HepG2 (cell line): ENCODE measurements around the gene UTS2R. TPM values are rescaled to one million over a fixed set of nuclear protein-coding genes. Genes with fewer than 3 reads are reported as not detected.
A peak's percentile ranks its signal among the peaks of the same experiment; 100 is the strongest.

Experiments used
- CENPT ChIP-seq: sonication (generic); formaldehyde crosslinking; IDR thresholded peaks from 2 replicates; pipeline ENCODE4 v1.8.0; 2022; ENCODE audit warnings: low read depth, mild to moderate bottlenecking, moderate library complexity, missing genetic modification reagents
- DNMT1 ChIP-seq: sonication (generic); formaldehyde crosslinking; IDR thresholded peaks from 2 replicates; pipeline ENCODE4 v1.5.1; 2020; ENCODE audit warnings: mild to moderate bottlenecking, missing genetic modification reagents
- FOXP1 ChIP-seq, 2 experiments: fragments of 450-650 bp in 1 of 2; IDR thresholded peaks; 2 replicates each; pipeline ENCODE4 v1.6.1; 2017 to 2018; ENCODE audit warnings: antibody characterized with exemption in 1 of 2
- KDM3A ChIP-seq: IDR thresholded peaks from 2 replicates; pipeline ENCODE4 v1.6.1; 2018; ENCODE audit warnings: low read depth, missing compliant biosample characterization
- SRSF9 ChIP-seq: fragments of 200-400 bp; formaldehyde crosslinking; IDR thresholded peaks from 2 replicates; pipeline ENCODE4 v1.6.1; 2018; ENCODE audit warnings: borderline replicate concordance, mild to moderate bottlenecking, low read depth, low read length; ENCODE audit not compliant: insufficient read depth, poor library complexity, severe bottlenecking
- ZBTB20 ChIP-seq: sonication (generic); formaldehyde crosslinking; IDR thresholded peaks from 2 replicates; pipeline ENCODE4 v1.8.1; 2023; ENCODE audit warnings: missing genetic modification reagents, low read depth, mild to moderate bottlenecking, borderline replicate concordance
- ZFP36 ChIP-seq: fragments of 150-350 bp; IDR thresholded peaks from 2 replicates; pipeline ENCODE4 v1.6.1; 2018; ENCODE audit warnings: borderline replicate concordance, low read length, low read depth; ENCODE audit not compliant: partially characterized antibody
- ZFP62 ChIP-seq: sonication (generic); formaldehyde crosslinking; IDR thresholded peaks from 2 replicates; pipeline ENCODE4 v1.4.0; 2020; ENCODE audit warnings: missing genetic modification reagents
- ZFP82 ChIP-seq: sonication (generic); formaldehyde crosslinking; IDR thresholded peaks from 2 replicates; pipeline ENCODE4 v1.5.1; 2020; ENCODE audit warnings: mild to moderate bottlenecking, missing genetic modification reagents, borderline replicate concordance
- ZMYM4 ChIP-seq: sonication (generic); formaldehyde crosslinking; IDR thresholded peaks from 2 replicates; pipeline ENCODE4 v1.8.1; 2023; ENCODE audit warnings: mild to moderate bottlenecking, missing genetic modification reagents
- ZNF253 ChIP-seq: sonication (generic); formaldehyde crosslinking; IDR thresholded peaks from 2 replicates; pipeline ENCODE4 v1.8.0; 2022; ENCODE audit warnings: mild to moderate bottlenecking, missing genetic modification reagents, borderline replicate concordance
- ZNF432 ChIP-seq: sonication (generic); formaldehyde crosslinking; IDR thresholded peaks from 2 replicates; pipeline ENCODE4 v1.5.0; 2020; ENCODE audit warnings: missing genetic modification reagents, mild to moderate bottlenecking, borderline replicate concordance
- ZNF503 ChIP-seq: sonication (generic); formaldehyde crosslinking; IDR thresholded peaks from 2 replicates; pipeline ENCODE4 v1.4.0; 2020; ENCODE audit warnings: missing genetic modification reagents
- ZNF550 ChIP-seq: sonication (generic); formaldehyde crosslinking; IDR thresholded peaks from 2 replicates; pipeline ENCODE4 v1.4.0; 2020; ENCODE audit warnings: mild to moderate bottlenecking, missing genetic modification reagents, borderline replicate concordance
- ZNF703 ChIP-seq: sonication (generic); formaldehyde crosslinking; IDR thresholded peaks from 2 replicates; pipeline ENCODE4 v1.5.1; 2020; ENCODE audit warnings: missing genetic modification reagents, mild to moderate bottlenecking, moderate library complexity, borderline replicate concordance
- ZNF761 ChIP-seq: sonication (generic); formaldehyde crosslinking; conservative IDR thresholded peaks from 2 replicates; pipeline ENCODE4 v1.4.0; 2020; ENCODE audit warnings: mild to moderate bottlenecking, missing genetic modification reagents
- ZNF792 ChIP-seq: IDR thresholded peaks from 2 replicates; pipeline ENCODE4 v1.6.1; 2016
- ZSCAN22 ChIP-seq: sonication (generic); formaldehyde crosslinking; IDR thresholded peaks from 2 replicates; pipeline ENCODE4 v1.4.0; 2020; ENCODE audit warnings: mild to moderate bottlenecking, missing genetic modification reagents
- polyA plus RNA-seq, 8 experiments: library from polyadenylated mRNA; depleted of rRNA in 3 of 8; stranded (reverse) in 7 of 8; unstranded in 1 of 8; fragments of >200 nt; fragmentation: Illumina TruSeq in 4 of 8; extraction: Trizol in 4 of 8; gene quantifications; 2 replicates each; pipeline versions ENCODE4 v1.2.1 to v1.2.3, GENCODE V29; 2011 to 2016; ENCODE audit warnings: low read depth in 4 of 8, missing spikeins in 1 of 8, mixed read lengths in 1 of 8; ENCODE audit not compliant: insufficient read depth in 1 of 8
- total RNA-seq, 5 experiments: library from RNA; depleted of rRNA; stranded (reverse); fragments of >200 nt; fragmentation: Illumina TruSeq; extraction: Trizol; gene quantifications; 2 replicates each; pipeline ENCODE4 v1.2.3, GENCODE V29; 2016; ENCODE audit warnings: low read depth in 1 of 5
- TF ChIP-seq, protein P1 (sequence below): sonication (generic); formaldehyde crosslinking; IDR thresholded peaks from 2 replicates; pipeline ENCODE4 v1.4.0; 2020; ENCODE audit warnings: missing genetic modification reagents, borderline replicate concordance

UTS2R gene
- total and polyA plus RNA-seq, 2 of the 13 experiments (the other 11 are each of a cell fraction or from before 2014, with no cell fraction given): 0.13 to 0.15 TPM

DNA sequence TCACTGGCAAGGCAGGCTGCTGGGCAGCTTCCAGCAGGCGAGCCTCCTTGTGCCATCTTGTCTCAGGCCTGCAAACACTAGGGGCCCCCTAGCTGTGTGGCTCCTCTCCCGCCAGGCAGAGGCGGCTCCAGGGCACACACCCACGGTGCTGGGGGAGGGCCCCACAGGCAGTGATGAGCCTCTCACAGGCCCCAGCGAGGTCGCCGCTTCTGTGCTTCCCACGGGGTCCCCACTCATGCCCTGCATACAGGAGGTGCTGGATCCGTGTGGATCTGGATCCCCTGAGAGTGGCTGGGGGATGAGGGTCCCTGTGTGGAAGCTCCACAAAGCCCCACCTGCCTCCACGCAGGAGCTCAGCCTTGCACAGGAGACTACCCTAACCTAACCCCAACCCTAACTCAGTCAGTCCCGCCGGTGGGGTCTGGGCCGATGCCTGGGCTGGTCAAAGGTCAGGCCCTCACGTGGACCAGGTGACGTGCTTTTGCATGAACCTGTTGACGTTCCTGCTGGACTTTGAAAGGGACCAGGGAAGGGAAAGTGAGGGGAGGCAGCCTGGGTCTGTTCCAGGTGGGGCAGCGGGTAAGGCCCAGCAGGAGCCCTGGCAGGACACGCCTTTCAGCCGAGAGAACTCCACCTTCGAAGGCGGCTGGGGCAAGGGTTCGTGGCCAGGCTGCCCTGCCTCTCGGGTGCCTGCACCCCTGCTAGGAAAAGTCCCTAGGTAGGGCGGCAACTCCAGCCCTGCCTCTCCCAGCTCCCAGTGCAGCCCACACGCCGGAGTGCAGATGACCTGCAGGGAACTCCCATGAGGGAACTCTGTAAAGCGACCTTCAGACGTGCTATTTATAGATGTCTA is 43.2 kb upstream of the UTS2R start (continued):
- TF ChIP-seq, protein P1, sequence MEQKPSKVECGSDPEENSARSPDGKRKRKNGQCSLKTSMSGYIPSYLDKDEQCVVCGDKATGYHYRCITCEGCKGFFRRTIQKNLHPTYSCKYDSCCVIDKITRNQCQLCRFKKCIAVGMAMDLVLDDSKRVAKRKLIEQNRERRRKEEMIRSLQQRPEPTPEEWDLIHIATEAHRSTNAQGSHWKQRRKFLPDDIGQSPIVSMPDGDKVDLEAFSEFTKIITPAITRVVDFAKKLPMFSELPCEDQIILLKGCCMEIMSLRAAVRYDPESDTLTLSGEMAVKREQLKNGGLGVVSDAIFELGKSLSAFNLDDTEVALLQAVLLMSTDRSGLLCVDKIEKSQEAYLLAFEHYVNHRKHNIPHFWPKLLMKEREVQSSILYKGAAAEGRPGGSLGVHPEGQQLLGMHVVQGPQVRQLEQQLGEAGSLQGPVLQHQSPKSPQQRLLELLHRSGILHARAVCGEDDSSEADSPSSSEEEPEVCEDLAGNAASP (CRISPR knock-in tag): peak; percentile 92; the same call in 1 of the 2 replicates
- TF ChIP-seq ZNF432: no peak
- 0 out of 2 replicates have a peak, but pooled peaks have one; percentile 58 for TF ChIP-seq ZSCAN22 (CRISPR knock-in tag)
- TF ChIP-seq ZNF761 (CRISPR knock-in tag): 0 out of 2 replicates have a peak, but pooled peaks have one; percentile 47
- TF ChIP-seq ZFP82 (CRISPR knock-in tag): no peak
- TF ChIP-seq ZFP62 (CRISPR knock-in tag): no peak
- TF ChIP-seq ZNF253 (CRISPR knock-in tag): 0 out of 2 replicates have a peak, but pooled peaks have one; percentile 64
- peak; percentile 94 for TF ChIP-seq ZNF792
- TF ChIP-seq ZMYM4 (CRISPR knock-in tag): peak; percentile 89
- no peak for TF ChIP-seq FOXP1 (IDR thresholded peaks at IDR 0.05)
- TF ChIP-seq FOXP1 (CRISPR knock-in tag; IDR thresholded peaks at IDR 0.05): peak; percentile 73
- TF ChIP-seq ZNF550: no peak
- TF ChIP-seq SRSF9: no peak
- TF ChIP-seq ZNF703 (CRISPR knock-in tag): no peak; the same call in 1 of the 2 replicates
- TF ChIP-seq DNMT1 (CRISPR knock-in tag): 0 out of 2 replicates have a peak, but pooled peaks have one; percentile 12
- peak; percentile 86; the same call in 1 of the 2 replicates for TF ChIP-seq ZBTB20
- TF ChIP-seq KDM3A (CRISPR knock-in tag): peak; percentile 97
- TF ChIP-seq ZNF503 (CRISPR knock-in tag): 0 out of 2 replicates have a peak, but pooled peaks have one; percentile 68
- TF ChIP-seq ZFP36: no peak
- TF ChIP-seq CENPT (CRISPR knock-in tag): no peak
